ENCODE results near the gene ADARB2.

Gene ADARB2

GRCh38 chr10:1594372-1595241, 142.7 kb downstream of the ADARB2 start:
- no peak for DNase-seq (ENCODE audit: low spot score)

GRCh38 chr10:1591742-1592141, 145.6 kb downstream of the ADARB2 start:
- DNase-seq (ENCODE audit: low spot score) = no peak

GRCh38 chr10:1591045-1591444, 146.3 kb downstream of the ADARB2 start:
- DNase-seq (ENCODE audit: low spot score) = no peak

- DNase-seq (ENCODE audit: low spot score) = no peak
These were observed 148.1 kb downstream of the ADARB2 start for GRCh38 chr10:1589257-1589656.

- DNase-seq (ENCODE audit: low spot score) = no peak
These were observed 154.6 kb downstream of the ADARB2 start for GRCh38 chr10:1582739-1583138.

- no peak for DNase-seq (ENCODE audit: low spot score)
These were observed 156.1 kb downstream of the ADARB2 start for GRCh38 chr10:1581189-1581588.

GRCh38 chr10:1579671-1580070, 157.7 kb downstream of the ADARB2 start:
- no peak for DNase-seq (ENCODE audit: low spot score)

GRCh38 chr10:1579141-1579491, 158.2 kb downstream of the ADARB2 start:
- DNase-seq (ENCODE audit: low spot score) = no peak

GRCh38 chr10:1578392-1579140, 158.8 kb downstream of the ADARB2 start:
- no peak for DNase-seq (ENCODE audit: low spot score)

GRCh38 chr10:1577945-1578344, 159.4 kb downstream of the ADARB2 start:
- no peak for DNase-seq (ENCODE audit: low spot score)

- DNase-seq (ENCODE audit: low spot score) = no peak
These were observed 160.0 kb downstream of the ADARB2 start for GRCh38 chr10:1577373-1577770.

GRCh38 chr10:1576467-1577372, 160.6 kb downstream of the ADARB2 start:
- DNase-seq (ENCODE audit: low spot score) = no peak

- DNase-seq (ENCODE audit: low spot score) = no peak
These were observed 161.7 kb downstream of the ADARB2 start for GRCh38 chr10:1575481-1576244.

- DNase-seq (ENCODE audit: low spot score) = no peak
These were observed 162.6 kb downstream of the ADARB2 start for GRCh38 chr10:1574719-1575118.

GRCh38 chr10:1573981-1574380, 163.3 kb downstream of the ADARB2 start:
- DNase-seq (ENCODE audit: low spot score) = no peak

GRCh38 chr10:1573334-1573969, 163.9 kb downstream of the ADARB2 start:
- DNase-seq (ENCODE audit: low spot score) = no peak

- DNase-seq (ENCODE audit: low spot score) = no peak
These were observed 164.6 kb downstream of the ADARB2 start for GRCh38 chr10:1572519-1573333.

GRCh38 chr10:1571587-1572237, 165.6 kb downstream of the ADARB2 start:
- DNase-seq (ENCODE audit: low spot score) = no peak

GRCh38 chr10:1570416-1571051, 166.8 kb downstream of the ADARB2 start:
- DNase-seq (ENCODE audit: low spot score) = no peak

All from cerebellar cortex (tissue), 1 donor.